DND-41 (cell line): ENCODE results near the gene WDR11.

Source experiments
- ATAC-seq: fragments of 200-7000 bp; cut with Tn5 transposase; 3 replicates; pipeline ENCODE4 v1.9.1; 2021; ENCODE audit warnings: low read depth; ENCODE audit not compliant: insufficient read depth
- DNase-seq: peaks from one replicate; pipeline ENCODE4 v3.0.0-alpha.2; 2020
- H2AFZ ChIP-seq: 2 replicates; pipeline ENCODE4 v1.6.0; 2012; ENCODE audit warnings: low read depth, low read length
- H3K27ac ChIP-seq: 2 replicates; pipeline ENCODE4 v1.5.1; 2012; ENCODE audit warnings: low read length, inconsistent platforms
- H3K27me3 ChIP-seq: fragments of 200-600 bp; sonication (generic); 2 replicates; pipeline ENCODE4 v1.6.0; 2012; ENCODE audit warnings: low read length, mild to moderate bottlenecking, inconsistent platforms; ENCODE audit not compliant: insufficient read depth, poor library complexity
- H3K36me3 ChIP-seq: 2 replicates; pipeline ENCODE4 v1.5.1; 2012; ENCODE audit warnings: low read length, inconsistent platforms; ENCODE audit not compliant: insufficient read depth
- H3K4me1 ChIP-seq: 2 replicates; pipeline ENCODE4 v1.5.1; 2012; ENCODE audit warnings: mild to moderate bottlenecking, low read length; ENCODE audit not compliant: insufficient read depth
- H3K4me2 ChIP-seq: 2 replicates; pipeline ENCODE4 v1.6.0; 2012; ENCODE audit warnings: mild to moderate bottlenecking, moderate library complexity, low read length, inconsistent platforms; ENCODE audit not compliant: insufficient read depth
- H3K4me3 ChIP-seq, 2 experiments: fragments of 200-600 bp in 1 of 2; shearing (Covaris generic) in 1 of 2; 2 replicates each; pipeline ENCODE4 v1.5.1; 2012 to 2016; ENCODE audit warnings: inconsistent platforms in 2 of 2, low read length in 2 of 2, mild to moderate bottlenecking in 2 of 2, low read depth in 1 of 2, moderate library complexity in 1 of 2
- H3K79me2 ChIP-seq: 2 replicates; pipeline ENCODE4 v1.6.0; 2012; ENCODE audit warnings: low read length, inconsistent platforms; ENCODE audit not compliant: insufficient read depth
- H3K9ac ChIP-seq: 2 replicates; pipeline ENCODE4 v1.6.0; 2012; ENCODE audit warnings: low read depth, mild to moderate bottlenecking, inconsistent platforms, low read length, moderate library complexity
- H3K9me3 ChIP-seq: 2 replicates; pipeline ENCODE4 v1.5.1; 2012; ENCODE audit warnings: low read length, moderate library complexity, mild to moderate bottlenecking, inconsistent platforms; ENCODE audit not compliant: insufficient read depth, severe bottlenecking
- H4K20me1 ChIP-seq: 2 replicates; pipeline ENCODE4 v1.6.0; 2012; ENCODE audit warnings: low read length; ENCODE audit not compliant: insufficient read depth
- EZH2 ChIP-seq: IDR thresholded peaks from 3 replicates; pipeline ENCODE4 v1.6.1; 2012; ENCODE audit warnings: borderline replicate concordance, low read depth, mild to moderate bottlenecking, moderate library complexity, low read length, inconsistent platforms; ENCODE audit not compliant: severe bottlenecking
- TF ChIP-seq, protein P1 (sequence below): IDR thresholded peaks from 2 replicates; pipeline ENCODE4 v1.5.1; 2012; ENCODE audit warnings: borderline replicate concordance, low read length, moderate library complexity, mild to moderate bottlenecking; ENCODE audit not compliant: poor library complexity, severe bottlenecking; ENCODE audit errors: extremely low read depth

WDR11 gene

DNA sequence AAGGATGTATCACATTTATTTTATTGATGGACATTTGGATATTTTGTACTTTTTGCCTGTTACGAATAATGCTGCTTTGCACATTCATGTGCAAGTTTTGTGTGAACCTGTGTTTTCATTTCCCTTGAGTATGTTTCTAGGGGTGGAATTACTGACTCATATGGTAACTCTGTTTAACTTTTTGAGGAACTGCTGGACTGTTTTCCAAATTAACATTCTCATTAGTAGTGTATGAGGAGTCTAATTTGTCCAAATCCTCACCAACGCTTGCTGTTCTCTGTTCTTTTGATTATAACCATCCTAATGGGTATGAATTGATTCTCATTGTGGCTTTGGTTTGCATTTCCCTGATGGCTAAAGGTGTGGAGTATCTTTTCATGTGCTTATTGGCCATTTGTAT, 3.2 kb downstream of the WDR11 start:
- peaks cover 42% of the 10 kb centered on the region for H3K79me2 ChIP-seq
- no peak overlapping the region for H3K9ac ChIP-seq
- DNase-seq (no peak), ATAC-seq (no peak)
- H3K27me3 ChIP-seq: no peaks in the 10 kb centered on the region
- no peak overlapping the region for H3K4me3 ChIP-seq
- peaks cover 18% of the 10 kb centered on the region for H3K36me3 ChIP-seq
- no peak for TF ChIP-seq EZH2
- TF ChIP-seq, protein P1, sequence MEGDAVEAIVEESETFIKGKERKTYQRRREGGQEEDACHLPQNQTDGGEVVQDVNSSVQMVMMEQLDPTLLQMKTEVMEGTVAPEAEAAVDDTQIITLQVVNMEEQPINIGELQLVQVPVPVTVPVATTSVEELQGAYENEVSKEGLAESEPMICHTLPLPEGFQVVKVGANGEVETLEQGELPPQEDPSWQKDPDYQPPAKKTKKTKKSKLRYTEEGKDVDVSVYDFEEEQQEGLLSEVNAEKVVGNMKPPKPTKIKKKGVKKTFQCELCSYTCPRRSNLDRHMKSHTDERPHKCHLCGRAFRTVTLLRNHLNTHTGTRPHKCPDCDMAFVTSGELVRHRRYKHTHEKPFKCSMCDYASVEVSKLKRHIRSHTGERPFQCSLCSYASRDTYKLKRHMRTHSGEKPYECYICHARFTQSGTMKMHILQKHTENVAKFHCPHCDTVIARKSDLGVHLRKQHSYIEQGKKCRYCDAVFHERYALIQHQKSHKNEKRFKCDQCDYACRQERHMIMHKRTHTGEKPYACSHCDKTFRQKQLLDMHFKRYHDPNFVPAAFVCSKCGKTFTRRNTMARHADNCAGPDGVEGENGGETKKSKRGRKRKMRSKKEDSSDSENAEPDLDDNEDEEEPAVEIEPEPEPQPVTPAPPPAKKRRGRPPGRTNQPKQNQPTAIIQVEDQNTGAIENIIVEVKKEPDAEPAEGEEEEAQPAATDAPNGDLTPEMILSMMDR: no peak
- H3K9me3 ChIP-seq: no peaks in the 10 kb centered on the region
- no peak overlapping the region for H3K27ac ChIP-seq
- H4K20me1 ChIP-seq: no peaks in the 10 kb centered on the region
- H2AFZ ChIP-seq: no peak overlapping the region
- H3K4me1 ChIP-seq: peaks cover 28% of the 10 kb centered on the region
- no peak overlapping the region for H3K4me2 ChIP-seq

DNA sequence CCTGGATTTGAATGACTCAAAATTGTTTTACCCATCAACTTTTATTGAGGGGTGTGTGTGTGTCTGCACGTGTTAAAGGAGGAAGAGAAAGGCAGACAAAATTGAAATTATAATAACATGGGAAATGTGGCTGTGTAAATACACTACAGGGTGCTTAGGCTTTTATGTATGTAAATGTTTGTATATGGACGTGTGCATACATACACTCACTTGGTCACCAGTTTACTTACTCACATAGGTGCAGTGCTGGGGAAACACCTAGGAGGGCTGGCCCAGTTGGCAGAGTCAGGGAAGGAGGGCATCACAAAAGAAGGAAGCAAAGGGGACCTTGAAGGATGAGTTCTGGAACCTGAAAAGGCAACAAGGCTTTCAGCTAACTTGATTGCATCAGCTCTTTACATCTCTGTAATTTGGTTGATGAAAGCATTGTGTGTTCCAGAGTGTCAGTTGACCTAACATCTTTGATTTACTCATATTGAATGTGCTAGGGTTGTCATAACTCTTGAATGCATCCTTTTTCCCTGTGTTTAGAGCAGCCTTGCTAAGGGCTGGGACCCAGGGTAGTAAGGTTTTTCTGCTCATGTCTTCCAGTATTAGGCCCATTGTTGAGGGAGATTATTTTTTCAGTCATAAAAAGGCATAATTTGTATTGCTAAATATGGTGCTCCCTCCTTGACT, 10.2 kb downstream of the WDR11 start:
- no peak overlapping the region for H2AFZ ChIP-seq
- H3K36me3 ChIP-seq: peaks cover 29% of the 10 kb centered on the region
- no peaks in the 10 kb centered on the region for H4K20me1 ChIP-seq
- no peak overlapping the region for H3K9ac ChIP-seq
- H3K27me3 ChIP-seq: no peaks in the 10 kb centered on the region
- no peak overlapping the region for H3K4me3 ChIP-seq
- no peak overlapping the region for H3K4me2 ChIP-seq
- H3K4me1 ChIP-seq: no peaks in the 10 kb centered on the region
- H3K79me2 ChIP-seq: peaks cover 5% of the 10 kb centered on the region; the same call in 1 of the 2 replicates
- no peak overlapping the region for H3K27ac ChIP-seq
- H3K9me3 ChIP-seq: no peaks in the 10 kb centered on the region
- ATAC-seq (no peak), DNase-seq (no peak)
- TF ChIP-seq, protein P1: no peak
- no peak for TF ChIP-seq EZH2

DNA sequence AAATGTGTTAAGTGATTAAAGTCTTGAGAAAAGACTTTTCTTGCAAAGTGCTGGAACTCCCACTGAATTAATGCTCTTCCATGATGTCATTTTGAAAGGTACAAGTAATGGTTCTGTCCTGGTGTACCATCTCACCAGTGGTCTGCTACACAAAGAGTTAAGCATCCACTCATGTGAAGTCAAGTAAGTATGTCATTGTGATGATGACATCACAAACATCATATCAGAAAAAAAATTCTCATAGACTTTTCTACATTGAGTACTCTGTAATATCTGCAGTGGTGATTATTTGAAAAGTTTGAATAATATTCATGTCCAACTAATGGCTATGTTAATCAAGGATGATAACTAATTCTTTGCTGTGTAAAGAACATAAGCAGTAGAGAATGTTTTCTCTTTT, 22.6 kb downstream of the WDR11 start:
- Histone ChIP-seq H3K4me2 (no peak overlapping the region), H3K27me3 (no peaks in the 10 kb centered on the region), H3K27ac (no peak overlapping the region), H3K9ac (no peak overlapping the region), H3K4me3 (no peak overlapping the region), H2AFZ (no peak overlapping the region), H4K20me1 (no peaks in the 10 kb centered on the region), H3K4me1 (no peaks in the 10 kb centered on the region), H3K36me3 (peaks cover 51% of the 10 kb centered on the region), H3K9me3 (no peaks in the 10 kb centered on the region), H3K79me2 (no peaks in the 10 kb centered on the region)
- DNase-seq (no peak), ATAC-seq (no peak)
- TF ChIP-seq EZH2: no peak
- TF ChIP-seq, protein P1: no peak

DNA sequence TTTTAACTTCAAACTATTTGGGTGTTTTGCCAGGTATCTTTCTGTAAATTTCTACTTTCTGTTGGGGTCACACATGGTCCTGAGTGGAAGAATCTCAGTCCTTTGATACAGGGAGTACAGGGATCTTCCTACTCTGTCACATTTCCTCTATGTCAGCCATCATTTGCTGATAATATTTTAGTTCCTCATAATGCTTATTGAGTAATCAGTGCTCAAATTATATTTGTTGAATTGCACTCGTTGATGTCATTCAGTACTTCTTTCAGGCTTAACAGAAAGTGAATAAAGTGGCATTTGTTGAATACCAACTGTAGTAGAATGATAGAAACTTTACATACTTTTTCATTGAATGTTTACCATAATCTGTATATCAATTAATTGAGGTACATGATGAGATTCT, 31.9 kb downstream of the WDR11 start:
- DNase-seq: no peak
- ATAC-seq: no peak
- Histone ChIP-seq H3K27ac (no peak overlapping the region), H3K4me1 (no peaks in the 10 kb centered on the region), H3K4me2 (no peak overlapping the region), H3K9ac (no peak overlapping the region), H3K79me2 (no peaks in the 10 kb centered on the region), H3K9me3 (no peaks in the 10 kb centered on the region), H4K20me1 (no peaks in the 10 kb centered on the region), H3K27me3 (no peaks in the 10 kb centered on the region), H2AFZ (no peak overlapping the region), H3K36me3 (peaks cover 27% of the 10 kb centered on the region; the same call in 1 of the 2 replicates), H3K4me3 (no peak overlapping the region)
- no peak for TF ChIP-seq EZH2
- TF ChIP-seq, protein P1: no peak
